Naive thymus-derived CD4-positive, alpha-beta T cell (primary cell): ENCODE measurements around the gene LINGO4. TPM values are rescaled to one million over a fixed set of nuclear protein-coding genes. Genes with fewer than 3 reads are reported as not detected.

Source experiments
- ATAC-seq: fragments of 150-1000 bp; cut with Tn5 transposase; 2 replicates; pipeline ENCODE4 v1.10.0; 2021; ENCODE audit warnings: mild to moderate bottlenecking, moderate library complexity
- CTCF ChIA-PET: fragments of 350-600 bp; sonication (Branson Sonifier 250); formaldehyde crosslinking; loops from one replicate; lab custom pipeline; 2021; ENCODE audit warnings: antibody characterized with exemption; lab: Charles Lee
- POLR2A ChIA-PET: fragments of 350-600 bp; sonication (Branson Sonifier 250); formaldehyde crosslinking; loops from one replicate; lab custom pipeline; 2021; ENCODE audit warnings: antibody characterized with exemption, inconsistent platforms; lab: Charles Lee
- DNase-seq, 9 donors: peaks; one replicate each; pipeline versions ENCODE4 v3.0.0 to v3.0.0-alpha.2; 2020 to 2022; ENCODE audit warnings: mixed read lengths in 1 of 9
- H3K27ac ChIP-seq: one replicate; pipeline ENCODE4 v1.7.0; 2013; ENCODE audit warnings: mild to moderate bottlenecking, low read depth, low read length, moderate library complexity
- H3K27me3 ChIP-seq, 2 donors: one replicate each; pipeline ENCODE4 v1.7.0; 2013; ENCODE audit warnings: low read length in 2 of 2, mild to moderate bottlenecking in 2 of 2, moderate library complexity in 2 of 2; ENCODE audit not compliant: control insufficient read depth in 2 of 2, insufficient read depth in 2 of 2
- H3K36me3 ChIP-seq, 3 experiments: 1 replicate in 2 of 3; 2 replicates in 1 of 3; pipeline ENCODE4 v1.7.0; 2013; ENCODE audit warnings: low read length in 3 of 3, mild to moderate bottlenecking in 3 of 3, moderate library complexity in 1 of 3; ENCODE audit not compliant: insufficient read depth in 3 of 3, control insufficient read depth in 2 of 3
- H3K4me1 ChIP-seq, 2 donors: one replicate each; pipeline ENCODE4 v1.7.0; 2013; ENCODE audit warnings: low read length in 2 of 2, mild to moderate bottlenecking in 2 of 2, moderate library complexity in 1 of 2; ENCODE audit not compliant: control insufficient read depth in 2 of 2, insufficient read depth in 2 of 2
- H3K4me3 ChIP-seq: 2 replicates; pipeline ENCODE4 v1.7.0; 2013; ENCODE audit warnings: mild to moderate bottlenecking, low read length
- H3K9me3 ChIP-seq, 3 experiments: 1 replicate in 2 of 3; 2 replicates in 1 of 3; pipeline ENCODE4 v1.7.0; 2013; ENCODE audit warnings: low read length in 3 of 3; ENCODE audit not compliant: control insufficient read depth in 2 of 3
- H3K27ac Mint-ChIP-seq, 9 donors: one replicate each; pipeline ENCODE4 v1.8.0; 2020 to 2022; ENCODE audit warnings: mixed read lengths in 9 of 9, mild to moderate bottlenecking in 8 of 9, moderate library complexity in 5 of 9, inconsistent platforms in 2 of 9
- H3K27me3 Mint-ChIP-seq, 5 donors: one replicate each; pipeline ENCODE4 v1.8.0; 2021 to 2022; ENCODE audit warnings: mixed read lengths in 5 of 5, mild to moderate bottlenecking in 1 of 5
- H3K36me3 Mint-ChIP-seq, 5 donors: one replicate each; pipeline ENCODE4 v1.8.0; 2020 to 2022; ENCODE audit warnings: mixed read lengths in 5 of 5, mild to moderate bottlenecking in 3 of 5, inconsistent platforms in 1 of 5
- H3K4me1 Mint-ChIP-seq, 7 donors: one replicate each; pipeline ENCODE4 v1.8.0; 2020 to 2022; ENCODE audit warnings: mixed read lengths in 7 of 7, mild to moderate bottlenecking in 3 of 7, inconsistent platforms in 1 of 7
- H3K4me3 Mint-ChIP-seq, 10 donors: one replicate each; pipeline ENCODE4 v1.8.0; 2020 to 2022; ENCODE audit warnings: mild to moderate bottlenecking in 10 of 10, mixed read lengths in 10 of 10, moderate library complexity in 6 of 10, inconsistent platforms in 2 of 10
- H3K9me3 Mint-ChIP-seq, 11 donors: one replicate each; pipeline ENCODE4 v1.8.0; 2020 to 2022; ENCODE audit warnings: mixed read lengths in 11 of 11, mild to moderate bottlenecking in 4 of 11, inconsistent platforms in 1 of 11, moderate library complexity in 1 of 11
- intact Hi-C, 2 donors: fragments of 100-400 bp; cut with micrococcal nuclease; formaldehyde crosslinking; loops; one replicate each; pipeline ENCODE4 v1.15.1; 2023
- polyA plus RNA-seq, 2 donors: library from polyadenylated mRNA; unstranded; fragments of 300-500 nt; fragmentation: Illumina TruSeq; gene quantifications; one replicate each; pipeline ENCODE4 v1.2.3, GENCODE V29; 2021
- total RNA-seq, 6 experiments: library from RNA in 5 of 6; stranded (reverse) in 5 of 6; gene quantifications; 1 replicate in 5 of 6; 2 replicates in 1 of 6; pipeline ENCODE4 v1.2.3 and lab custom pipeline; 2021 to 2026

The LINGO4 gene
- total and polyA plus RNA-seq, 7 experiments from 2014 or later: 0.07 to 0.24 TPM; not detected in 5

- H3K4me1 Mint-ChIP-seq: peaks cover 0 to 11% (median 9%) of the 10 kb centered on the region in 7 donors
- H3K27ac ChIP-seq: no peak overlapping the region
- ATAC-seq: no peak
- no peaks in the 10 kb centered on the region for H3K27me3 ChIP-seq
- intact Hi-C loops: no loop called here
- no peak overlapping the region for H3K4me3 ChIP-seq
- H3K36me3 ChIP-seq: no peaks in the 10 kb centered on the region
- peaks cover 0 to 16% (median 5%) of the 10 kb centered on the region in 5 donors for H3K36me3 Mint-ChIP-seq
- peaks cover 0 to 2% (median 0%) of the 10 kb centered on the region in 11 donors for H3K9me3 Mint-ChIP-seq
- H3K27ac Mint-ChIP-seq: peak overlapping the region in 1 of 9 donors; percentile 54
- CTCF ChIA-PET: no interaction called here
- no peak overlapping the region for H3K4me3 Mint-ChIP-seq
- POLR2A ChIA-PET: interaction anchor here (0.6 kb wide), 1 partner anchor 1348 kb away, joined by 3 read pairs; no protein-coding TSS in a partner anchor
- no peak for DNase-seq
- peaks cover 0 to 21% (median 6%) of the 10 kb centered on the region in 5 donors for H3K27me3 Mint-ChIP-seq
- H3K9me3 ChIP-seq: no peaks in the 10 kb centered on the region
- no peaks in the 10 kb centered on the region for H3K4me1 ChIP-seq
Measured at GRCh38 chr1:151799179-151800022, 5.8 kb downstream of the LINGO4 start.

DNA sequence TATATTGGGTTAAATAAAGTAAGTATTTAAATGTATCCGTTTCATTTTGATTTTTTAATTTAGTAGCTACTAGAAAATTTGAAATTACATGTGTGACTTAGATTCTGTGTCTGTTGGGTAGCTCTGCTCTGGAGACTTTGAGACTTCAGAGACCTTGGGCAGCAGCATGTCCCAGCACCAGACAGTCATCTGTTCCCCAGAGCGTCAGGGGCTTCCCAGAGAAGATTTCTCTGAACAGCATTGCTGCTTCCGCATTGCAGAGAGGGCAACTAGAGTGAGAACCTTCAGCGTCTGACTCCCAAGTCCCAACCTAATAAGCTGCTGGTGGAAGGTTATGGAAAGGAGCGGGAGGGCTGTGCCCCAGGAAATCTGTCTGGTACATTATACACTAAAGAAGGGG lies 6.6 kb downstream of the LINGO4 start:
- no peak for DNase-seq
- CTCF ChIA-PET: no interaction called here
- peaks cover 0 to 20% (median 5%) of the 10 kb centered on the region in 5 donors for H3K36me3 Mint-ChIP-seq
- no peak overlapping the region for H3K4me3 Mint-ChIP-seq
- Histone ChIP-seq H3K9me3 (no peaks in the 10 kb centered on the region), H3K27me3 (no peaks in the 10 kb centered on the region), H3K4me1 (no peaks in the 10 kb centered on the region), H3K36me3 (no peaks in the 10 kb centered on the region), H3K4me3 (no peak overlapping the region), H3K27ac (no peak overlapping the region)
- no peak overlapping the region for H3K27ac Mint-ChIP-seq
- POLR2A ChIA-PET: interaction anchor here (0.6 to 1.6 kb wide), 3 partner anchors 10 to 1830 kb away, joined by 3 to 7 read pairs (median 3); no protein-coding TSS in a partner anchor
- H3K4me1 Mint-ChIP-seq: peaks cover 0 to 11% (median 9%) of the 10 kb centered on the region in 7 donors
- H3K9me3 Mint-ChIP-seq: peaks cover 0 to 1% (median 0%) of the 10 kb centered on the region in 11 donors
- intact Hi-C loops: no loop called here
- ATAC-seq: no peak
- H3K27me3 Mint-ChIP-seq: peaks cover 0 to 21% (median 6%) of the 10 kb centered on the region in 5 donors

DNA sequence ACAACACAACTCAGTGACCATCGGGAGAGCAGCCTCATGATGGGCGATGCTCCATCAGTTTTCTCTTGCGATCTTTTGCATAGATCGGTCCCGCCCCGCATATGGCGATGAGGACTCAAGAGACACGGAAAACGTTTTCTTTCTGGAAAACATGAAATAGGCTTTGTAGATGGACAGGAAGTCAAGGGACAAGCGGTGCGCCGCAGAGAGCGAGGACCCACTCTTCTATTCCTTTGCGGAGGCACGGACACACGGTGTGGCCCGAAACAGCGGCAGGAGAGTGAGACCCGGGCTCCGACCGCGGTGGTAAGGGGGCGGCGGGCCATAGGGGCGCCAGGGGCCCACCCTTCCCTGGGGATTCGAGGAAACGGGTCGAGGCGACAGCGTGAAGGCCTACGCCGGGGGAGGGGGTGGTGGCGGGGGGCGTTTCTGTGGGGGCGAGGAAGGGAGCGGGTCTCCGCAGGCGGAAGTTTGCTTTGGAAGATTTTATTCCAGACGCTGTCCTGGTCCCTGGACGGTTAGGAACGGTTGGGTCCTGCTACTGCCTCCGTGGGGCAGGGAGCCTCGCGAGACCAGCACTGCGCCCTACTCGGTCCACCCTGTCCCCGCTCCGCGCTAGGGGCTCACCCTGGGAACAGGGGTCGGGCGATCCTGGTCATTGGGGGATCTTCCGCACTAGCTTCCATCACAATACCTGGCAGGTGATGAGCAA lies 14.1 kb downstream of the LINGO4 start:
- peak in 3 of 9 donors; percentile 3 to 29 (median 5) for DNase-seq
- CTCF ChIA-PET: interaction anchor here (0.6 kb wide), 1 partner anchor 321 kb away, joined by 10 read pairs; no protein-coding TSS in a partner anchor

GRCh38 chr1:151790071-151790939 lies 14.9 kb downstream of the LINGO4 start, which contains the start of gene TDRKH:
Gene TDRKH (minus strand): TSS chr1:151790500. CDS start chr1:151783022, 7,478 bp downstream.
- Histone ChIP-seq H3K9me3 (no peaks in the 10 kb centered on the region), H3K4me1 (peaks cover 0 to 14% of the 10 kb centered on the region in 2 donors), H3K27me3 (no peaks in the 10 kb centered on the region), H3K4me3 (peak within 1 kb of the TSS; percentile 88), H3K36me3 (peaks cover 0 to 5% (median 0%) of the 10 kb centered on the region in 3 experiments), H3K27ac (peak within 1 kb of the TSS; percentile 60)
- Mint-ChIP-seq H3K4me3 (peak within 1 kb of the TSS; percentile 91 to 99 (median 97)), H3K27ac (peak within 1 kb of the TSS; percentile 75 to 93 (median 89)), H3K36me3 (peaks cover 0 to 6% (median 4%) of the 10 kb centered on the region in 5 donors), H3K27me3 (peaks cover 0 to 2% (median 0%) of the 10 kb centered on the region in 5 donors), H3K9me3 (peaks cover 0 to 3% (median 0%) of the 10 kb centered on the region in 11 donors), H3K4me1 (peaks cover 6 to 38% (median 30%) of the 10 kb centered on the region in 7 donors)
- peak; percentile 97 for ATAC-seq
- peak; percentile 93 to 99 (median 99) for DNase-seq
- ChIA-PET POLR2A (interaction anchor here (0.5 to 3.7 kb wide), 9 partner anchors 11 to 285 kb away, joined by 3 to 24 read pairs (median 3); partner anchors contain the start of gene MRPL9), CTCF (interaction anchor here (0.6 to 1.3 kb wide), 6 partner anchors 13 to 328 kb away, joined by 3 to 10 read pairs (median 4); partner anchors contain the start of gene MRPL9)
- intact Hi-C loops: loop anchor here (1.0 to 5.0 kb wide), 13 partner anchors 27 to 510 kb away; partner anchors contain the start of genes MRPL9 (in 2 of the 2), RIIAD1 (in 2 of the 2), C2CD4D (in 1 of the 2) and POGZ (in 1 of the 2)

More for the DNA sequence above, 14.1 kb downstream of the LINGO4 start:
- Histone ChIP-seq H3K27ac (peak overlapping the region; percentile 60), H3K4me3 (peak overlapping the region; percentile 88), H3K36me3 (peaks cover 0 to 5% (median 0%) of the 10 kb centered on the region in 3 experiments), H3K27me3 (no peaks in the 10 kb centered on the region), H3K9me3 (no peaks in the 10 kb centered on the region), H3K4me1 (peaks cover 0 to 14% of the 10 kb centered on the region in 2 donors)
- POLR2A ChIA-PET: interaction anchor here (1.0 to 3.7 kb wide), 4 partner anchors 28 to 75 kb away, joined by 3 to 24 read pairs (median 5); partner anchors contain the start of gene MRPL9
- H3K27ac Mint-ChIP-seq: peak overlapping the region; percentile 75 to 93 (median 89)
- H3K9me3 Mint-ChIP-seq: peaks cover 0 to 3% (median 0%) of the 10 kb centered on the region in 11 donors
- peak overlapping the region; percentile 91 to 99 (median 97) for H3K4me3 Mint-ChIP-seq
- peaks cover 0 to 2% (median 0%) of the 10 kb centered on the region in 5 donors for H3K27me3 Mint-ChIP-seq
- intact Hi-C loops: loop anchor here (1.0 to 5.0 kb wide), 13 partner anchors 28 to 510 kb away; partner anchors contain the start of genes MRPL9 (in 2 of the 2), RIIAD1 (in 2 of the 2), C2CD4D (in 1 of the 2) and POGZ (in 1 of the 2)
- peaks cover 0 to 6% (median 4%) of the 10 kb centered on the region in 5 donors for H3K36me3 Mint-ChIP-seq
- H3K4me1 Mint-ChIP-seq: peaks cover 6 to 38% (median 30%) of the 10 kb centered on the region in 7 donors
- ATAC-seq: no peak

GRCh38 chr1:151787689-151788088 lies 17.5 kb downstream of the LINGO4 start:
- H3K9me3 Mint-ChIP-seq: peaks cover 0 to 3% (median 0%) of the 10 kb centered on the region in 11 donors
- H3K4me3 Mint-ChIP-seq: no peak overlapping the region
- H3K36me3 Mint-ChIP-seq: peaks cover 0 to 4% (median 0%) of the 10 kb centered on the region in 5 donors
- DNase-seq (no peak), ATAC-seq (no peak)
- CTCF ChIA-PET: no interaction called here
- no peak overlapping the region for H3K27ac Mint-ChIP-seq
- no peaks in the 10 kb centered on the region for H3K9me3 ChIP-seq
- H3K27me3 Mint-ChIP-seq: peaks cover 0 to 2% (median 0%) of the 10 kb centered on the region in 5 donors
- POLR2A ChIA-PET: interaction anchor here (0.6 to 3.7 kb wide), 3 partner anchors 10 to 1023 kb away, joined by 6 to 24 read pairs (median 7); partner anchors contain the start of gene MRPL9
- intact Hi-C loops: no loop called here
- H3K27me3 ChIP-seq: no peaks in the 10 kb centered on the region
- no peak overlapping the region for H3K27ac ChIP-seq
- peaks cover 0 to 14% of the 10 kb centered on the region in 2 donors for H3K4me1 ChIP-seq
- peaks cover 6 to 34% (median 30%) of the 10 kb centered on the region in 7 donors for H3K4me1 Mint-ChIP-seq
- peaks cover 0 to 6% (median 0%) of the 10 kb centered on the region in 3 experiments for H3K36me3 ChIP-seq
- H3K4me3 ChIP-seq: no peak overlapping the region
